HEK293T (cell line): Measurements from ENCODE around the gene SLC18A2.

Experiments used
- ARNT ChIP-seq: fragments of 450-650 bp; IDR thresholded peaks from 2 replicates; pipeline ENCODE4 v1.6.1; 2017; ENCODE audit warnings: mild to moderate bottlenecking
- BHLHE40 ChIP-seq: fragments of 450-650 bp; IDR thresholded peaks from 2 replicates; pipeline ENCODE4 v1.6.1; 2016; ENCODE audit warnings: mild to moderate bottlenecking, moderate library complexity, borderline replicate concordance
- ELF4 ChIP-seq: fragments of 450-650 bp; IDR thresholded peaks from 2 replicates; pipeline ENCODE4 v1.6.1; 2017; ENCODE audit warnings: antibody characterized with exemption
- FOXA1 ChIP-seq: fragments of 450-650 bp; IDR thresholded peaks from 2 replicates; pipeline ENCODE4 v1.6.1; 2016; ENCODE audit warnings: mild to moderate bottlenecking
- FOXK2 ChIP-seq: fragments of 450-650 bp; IDR thresholded peaks from 2 replicates; pipeline ENCODE4 v1.6.1; 2016; ENCODE audit warnings: mild to moderate bottlenecking
- FOXM1 ChIP-seq: fragments of 450-650 bp; IDR thresholded peaks from 2 replicates; pipeline ENCODE4 v1.6.1; 2017; ENCODE audit warnings: mild to moderate bottlenecking, borderline replicate concordance
- L3MBTL2 ChIP-seq: fragments of 450-650 bp; conservative IDR thresholded peaks from 2 replicates; pipeline ENCODE4 v1.6.1; 2016; ENCODE audit warnings: mild to moderate bottlenecking
- NFRKB ChIP-seq: fragments of 450-650 bp; IDR thresholded peaks from 2 replicates; pipeline ENCODE4 v1.6.1; 2016; ENCODE audit warnings: mild to moderate bottlenecking, moderate library complexity
- PKNOX1 ChIP-seq: fragments of 450-650 bp; IDR thresholded peaks from 2 replicates; pipeline ENCODE4 v1.6.1; 2016
- SP1 ChIP-seq: fragments of 450-650 bp; IDR thresholded peaks from 2 replicates; pipeline ENCODE4 v1.6.1; 2017
- SUZ12 ChIP-seq: fragments of 450-650 bp; IDR thresholded peaks from 2 replicates; pipeline ENCODE4 v1.6.1; 2016; ENCODE audit warnings: mild to moderate bottlenecking
- TARDBP ChIP-seq: fragments of 450-650 bp; IDR thresholded peaks from 2 replicates; pipeline ENCODE4 v1.6.1; 2016
- ZNF384 ChIP-seq: fragments of 450-650 bp; IDR thresholded peaks from 2 replicates; pipeline ENCODE4 v1.6.1; 2016

GRCh38 chr10:117221156-117221711 is 19.7 kb upstream of the SLC18A2 start:
- TF ChIP-seq SUZ12 = no peak
- TF ChIP-seq NFRKB = no peak
- no peak for TF ChIP-seq PKNOX1
- no peak for TF ChIP-seq FOXA1
- no peak for TF ChIP-seq FOXK2
- no peak for TF ChIP-seq TARDBP
- TF ChIP-seq ELF4 = no peak
- no peak for TF ChIP-seq SP1
- no peak for TF ChIP-seq L3MBTL2
- no peak for TF ChIP-seq FOXM1
- no peak for TF ChIP-seq ARNT
- TF ChIP-seq BHLHE40 = no peak
- TF ChIP-seq ZNF384 = no peak
